AG04450 (cell line): ENCODE results near the gene DDX60. TPM values are rescaled to one million over a fixed set of nuclear protein-coding genes. Genes with fewer than 3 reads are reported as not detected.
"Not testable (repeated sequence)": the region's sequence is repeated elsewhere in the genome, so short reads cannot be mapped to it uniquely, and the experiment has no call there.

ENCODE experiments used
- CTCF ChIA-PET: fragments of 300-600, 350-600 bp; formaldehyde crosslinking; extraction: SDS; loops from one replicate; lab custom pipeline; 2022; ENCODE audit warnings: antibody characterized with exemption, inconsistent platforms; lab: Charles Lee
- POLR2A ChIA-PET: fragments of 350-600 bp; formaldehyde crosslinking; extraction: SDS; loops from one replicate; lab custom pipeline; 2021; ENCODE audit warnings: antibody characterized with exemption, inconsistent platforms; lab: Yijun Ruan, JAX
- DNase-seq: peaks from one replicate; pipeline ENCODE4 v3.0.0-alpha.2; 2011; ENCODE audit warnings: low read depth, low spot score
- H3K27ac ChIP-seq: one replicate; pipeline ENCODE4 v1.5.1; 2012; ENCODE audit warnings: low read depth, low read length, control low read depth
- H3K27me3 ChIP-seq: one replicate; pipeline ENCODE4 v1.6.0; 2012; ENCODE audit warnings: low read length; ENCODE audit not compliant: control insufficient read depth, insufficient read depth
- H3K4me3 ChIP-seq: 2 replicates; pipeline ENCODE4 v1.5.1; 2011; ENCODE audit warnings: mild to moderate bottlenecking, low read depth, low read length, control low read depth
- H3K9me3 ChIP-seq: 2 replicates; pipeline ENCODE4 v1.5.1; 2012; ENCODE audit warnings: low read length; ENCODE audit not compliant: control insufficient read depth, insufficient read depth
- CTCF ChIP-seq: IDR thresholded peaks from 2 replicates; pipeline ENCODE4 v1.5.1; 2011; ENCODE audit warnings: low read depth, low read length, control low read depth, inconsistent platforms
- polyA plus RNA-seq: library from polyadenylated mRNA; depleted of rRNA; stranded (reverse); fragments of >200 nt; gene quantifications from 2 replicates; pipeline ENCODE4 v1.2.3, GENCODE V29; 2011

DDX60 gene
- polyA plus RNA-seq, 1 experiment = 8.4 TPM

GRCh38 chr4:168317621-168318020 is 931 bp downstream of the DDX60 start:
- peak overlapping the region; percentile 83; the same call in 1 of the 2 replicates for H3K4me3 ChIP-seq
- peaks cover 2% of the 10 kb centered on the region; the same call in 1 of the 2 replicates for H3K9me3 ChIP-seq
- no peak overlapping the region for H3K27ac ChIP-seq
- no peak for TF ChIP-seq CTCF
- DNase-seq = no peak
- no peaks in the 10 kb centered on the region for H3K27me3 ChIP-seq
- ChIA-PET POLR2A (no interaction called here), CTCF (interaction anchor here (0.6 to 2.0 kb wide), 7 partner anchors 8 to 683 kb away, joined by 3 to 9 read pairs (median 4); no protein-coding TSS in a partner anchor)

- Histone ChIP-seq H3K27me3 (no peaks in the 10 kb centered on the region), H3K4me3 (no peak overlapping the region), H3K27ac (no peak overlapping the region), H3K9me3 (no peaks in the 10 kb centered on the region)
- POLR2A ChIA-PET = no interaction called here
- TF ChIP-seq CTCF = no peak
- DNase-seq = no peak
- CTCF ChIA-PET = interaction anchor here (0.6 to 1.2 kb wide), 2 partner anchors 8 to 493 kb away, joined by 4 to 9 read pairs; partner anchors contain the start of gene DDX60
Measured at GRCh38 chr4:168309781-168310180, 8.8 kb downstream of the DDX60 start.

GRCh38 chr4:168308912-168309311 is 9.6 kb downstream of the DDX60 start:
- ChIA-PET CTCF (interaction anchor here (1.0 kb wide), 1 partner anchor 277 kb away, joined by 3 read pairs; no protein-coding TSS in a partner anchor), POLR2A (no interaction called here)
- no peaks in the 10 kb centered on the region for H3K27me3 ChIP-seq
- no peaks in the 10 kb centered on the region for H3K9me3 ChIP-seq
- no peak overlapping the region for H3K4me3 ChIP-seq
- TF ChIP-seq CTCF = no peak
- no peak for DNase-seq
- H3K27ac ChIP-seq = no peak overlapping the region

GRCh38 chr4:168306476-168306875 is 12.1 kb downstream of the DDX60 start:
- TF ChIP-seq CTCF = no peak
- CTCF ChIA-PET = interaction anchor here (0.9 kb wide), 1 partner anchor 12 kb away, joined by 3 read pairs; no protein-coding TSS in a partner anchor
- H3K9me3 ChIP-seq = no peaks in the 10 kb centered on the region
- no peak for DNase-seq
- H3K27ac ChIP-seq = no peak overlapping the region
- POLR2A ChIA-PET = no interaction called here
- H3K4me3 ChIP-seq = no peak overlapping the region
- H3K27me3 ChIP-seq = no peaks in the 10 kb centered on the region

- Histone ChIP-seq H3K9me3 (no peaks in the 10 kb centered on the region), H3K27me3 (no peaks in the 10 kb centered on the region), H3K4me3 (no peak overlapping the region), H3K27ac (no peak overlapping the region)
- no peak for TF ChIP-seq CTCF
- ChIA-PET POLR2A (no interaction called here), CTCF (interaction anchor here (0.8 to 1.6 kb wide), 3 partner anchors 11 to 209 kb away, joined by 3 read pairs; no protein-coding TSS in a partner anchor)
- no peak for DNase-seq
Measured at GRCh38 chr4:168304744-168305459, 13.7 kb downstream of the DDX60 start.

GRCh38 chr4:168303430-168303829 is 15.1 kb downstream of the DDX60 start:
- DNase-seq, H3K27ac ChIP-seq, H3K4me3 ChIP-seq, CTCF ChIA-PET, POLR2A ChIA-PET, H3K27me3 ChIP-seq, H3K9me3 ChIP-seq: not testable (repeated sequence)
